GM20000 (cell line): ENCODE data around the gene CORO2B.

Source experiments
- DNase-seq: peaks from one replicate; pipeline ENCODE4 v3.0.0; 2012; ENCODE audit warnings: low spot score
- TF ChIP-seq, protein P1 (sequence below): IDR thresholded peaks from 2 replicates; pipeline ENCODE4 v1.5.1; 2012; ENCODE audit warnings: mild to moderate bottlenecking, control low read depth; ENCODE audit errors: extremely low read depth, missing control alignments

CORO2B gene

DNA sequence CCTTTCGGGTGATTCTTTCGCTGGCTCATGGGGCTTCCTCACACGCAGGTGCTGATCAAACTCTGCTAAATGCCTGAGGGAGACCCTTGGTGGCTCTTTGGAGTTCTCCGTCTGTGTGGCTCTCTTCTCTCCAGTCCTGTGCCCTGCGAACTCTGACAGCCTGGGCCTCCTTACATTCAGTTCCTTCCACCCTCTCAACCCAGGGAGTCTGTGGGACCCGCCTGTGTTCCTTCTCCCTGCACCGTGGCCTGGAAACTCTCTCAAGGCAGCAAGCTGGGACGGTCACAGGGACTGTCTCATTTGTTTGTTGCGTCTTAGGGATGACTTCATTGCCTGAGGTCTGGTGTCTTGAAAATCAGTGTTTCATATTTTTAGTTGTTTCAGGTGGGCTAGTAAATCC lies 37.0 kb upstream of the CORO2B start:
- no peak for DNase-seq
- TF ChIP-seq, protein P1, sequence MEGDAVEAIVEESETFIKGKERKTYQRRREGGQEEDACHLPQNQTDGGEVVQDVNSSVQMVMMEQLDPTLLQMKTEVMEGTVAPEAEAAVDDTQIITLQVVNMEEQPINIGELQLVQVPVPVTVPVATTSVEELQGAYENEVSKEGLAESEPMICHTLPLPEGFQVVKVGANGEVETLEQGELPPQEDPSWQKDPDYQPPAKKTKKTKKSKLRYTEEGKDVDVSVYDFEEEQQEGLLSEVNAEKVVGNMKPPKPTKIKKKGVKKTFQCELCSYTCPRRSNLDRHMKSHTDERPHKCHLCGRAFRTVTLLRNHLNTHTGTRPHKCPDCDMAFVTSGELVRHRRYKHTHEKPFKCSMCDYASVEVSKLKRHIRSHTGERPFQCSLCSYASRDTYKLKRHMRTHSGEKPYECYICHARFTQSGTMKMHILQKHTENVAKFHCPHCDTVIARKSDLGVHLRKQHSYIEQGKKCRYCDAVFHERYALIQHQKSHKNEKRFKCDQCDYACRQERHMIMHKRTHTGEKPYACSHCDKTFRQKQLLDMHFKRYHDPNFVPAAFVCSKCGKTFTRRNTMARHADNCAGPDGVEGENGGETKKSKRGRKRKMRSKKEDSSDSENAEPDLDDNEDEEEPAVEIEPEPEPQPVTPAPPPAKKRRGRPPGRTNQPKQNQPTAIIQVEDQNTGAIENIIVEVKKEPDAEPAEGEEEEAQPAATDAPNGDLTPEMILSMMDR: no peak

DNA sequence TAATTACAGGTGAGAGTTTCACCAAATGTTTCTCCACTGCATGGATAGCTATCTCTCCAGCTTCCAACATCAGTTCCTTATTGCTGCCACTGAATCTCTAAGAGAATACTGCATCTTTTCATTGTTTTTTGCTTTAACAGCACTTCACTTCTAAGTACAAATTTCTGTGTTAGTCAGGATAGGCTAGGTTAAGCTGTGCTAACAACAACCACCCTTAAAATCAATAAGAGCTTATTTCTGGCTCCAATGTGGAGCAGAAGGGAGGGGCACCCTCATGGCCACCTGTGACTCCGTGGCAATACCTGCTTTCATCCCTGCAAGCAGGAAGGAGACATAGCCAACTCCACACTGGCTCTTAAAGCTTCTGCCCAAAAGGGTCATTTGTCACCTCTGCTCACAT lies 36.4 kb upstream of the CORO2B start:
- TF ChIP-seq, protein P1: no peak
- no peak for DNase-seq

DNA sequence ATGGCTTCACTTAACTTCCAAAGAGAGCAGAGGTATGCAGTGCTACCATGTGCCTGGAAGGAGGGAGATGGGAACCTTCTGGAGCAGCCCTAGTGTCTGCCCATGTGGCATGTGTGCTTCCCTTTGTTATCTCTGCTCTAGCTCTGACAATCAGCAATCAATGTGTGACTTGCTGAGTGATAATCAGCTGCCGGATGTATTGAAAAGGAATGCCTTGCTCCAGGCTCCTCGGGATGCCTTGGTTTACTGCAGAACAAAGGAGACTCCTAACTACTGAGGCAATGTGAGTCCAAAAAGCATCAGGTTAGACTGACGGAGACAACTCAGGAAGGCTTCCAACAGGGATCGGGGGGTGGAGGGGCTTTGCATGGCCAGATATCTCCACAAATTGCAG lies 36.0 kb upstream of the CORO2B start:
- DNase-seq: no peak
- TF ChIP-seq, protein P1: no peak

DNA sequence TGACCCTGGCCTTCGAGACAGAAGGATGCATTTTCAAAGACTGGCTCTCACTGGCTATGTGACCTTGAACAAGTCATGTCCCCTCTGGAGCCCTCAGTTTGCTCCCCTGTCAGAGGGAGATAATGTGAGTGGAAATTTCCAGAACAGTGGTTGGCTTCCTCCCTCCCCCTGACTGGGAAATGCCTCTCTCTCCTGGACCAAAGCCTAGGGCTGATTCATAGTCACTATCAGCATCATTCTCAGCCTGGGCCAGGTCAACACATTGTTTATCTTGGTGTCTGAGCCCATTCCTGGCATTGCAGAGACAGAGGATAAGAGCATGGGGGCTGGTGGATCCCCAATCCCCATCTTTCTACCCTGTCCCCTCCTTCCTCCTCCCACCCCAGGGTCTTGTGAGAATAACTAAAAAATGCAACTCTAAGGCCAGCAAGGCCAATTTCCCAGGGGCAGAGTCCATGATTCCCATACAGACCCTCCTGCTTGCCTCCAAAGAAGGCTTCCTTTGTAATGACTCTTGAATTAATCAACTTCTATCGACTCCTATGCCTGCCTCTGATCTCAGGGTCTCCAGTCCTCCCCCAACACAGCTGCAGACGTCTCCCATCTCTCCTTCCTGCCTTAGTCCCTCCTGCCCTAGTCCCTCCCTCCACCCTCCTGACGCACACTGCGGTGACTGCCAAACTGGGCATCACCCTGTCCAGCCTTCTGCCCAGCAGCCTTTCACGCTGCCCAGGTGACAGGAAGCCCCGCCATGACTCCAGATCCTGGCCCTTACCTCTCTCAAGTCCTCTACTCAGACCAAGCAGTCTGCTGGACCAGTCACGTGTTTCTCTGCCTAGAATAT lies 35.4 kb upstream of the CORO2B start:
- TF ChIP-seq, protein P1: no peak
- DNase-seq: no peak

DNA sequence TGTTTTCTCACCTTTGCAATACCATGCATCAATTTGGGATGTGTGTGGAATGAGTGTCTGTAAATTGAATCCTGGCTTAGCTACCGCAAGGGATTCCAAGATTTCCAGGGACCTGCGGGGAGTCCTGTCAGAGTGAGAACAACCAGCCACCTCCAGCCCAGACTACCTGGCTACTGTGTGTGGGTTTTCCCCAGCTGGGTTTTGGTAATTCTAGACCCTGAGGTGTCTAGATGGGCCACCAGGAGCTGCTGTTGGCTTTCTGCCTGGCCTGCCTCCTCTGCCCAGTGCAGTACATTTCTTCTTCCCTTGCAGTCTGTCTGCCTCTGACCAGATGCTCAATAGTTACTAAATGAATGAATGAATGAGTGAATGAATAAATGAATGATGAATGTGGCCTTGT lies 32.5 kb upstream of the CORO2B start:
- TF ChIP-seq, protein P1: no peak
- peak; percentile 3 for DNase-seq

DNA sequence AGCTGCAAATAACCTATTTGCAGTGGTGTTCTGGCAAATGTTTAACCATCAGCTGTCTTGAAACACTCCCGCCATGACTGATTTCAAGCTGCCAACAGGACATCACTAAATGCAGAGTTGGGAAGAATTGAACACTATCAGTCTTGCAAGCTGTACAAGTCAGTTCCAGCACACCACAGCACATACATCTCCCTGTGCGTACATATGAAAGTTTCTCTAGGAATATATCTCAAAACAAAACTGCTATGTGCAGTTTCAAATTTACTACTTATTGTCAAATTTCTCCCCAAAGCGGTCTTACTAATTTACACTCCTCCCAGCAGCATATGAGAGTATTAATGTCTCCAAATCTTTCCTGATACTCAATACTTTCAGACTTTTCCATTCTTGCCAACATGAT lies 30.4 kb upstream of the CORO2B start:
- DNase-seq: peak; percentile 24
- TF ChIP-seq, protein P1: no peak

DNA sequence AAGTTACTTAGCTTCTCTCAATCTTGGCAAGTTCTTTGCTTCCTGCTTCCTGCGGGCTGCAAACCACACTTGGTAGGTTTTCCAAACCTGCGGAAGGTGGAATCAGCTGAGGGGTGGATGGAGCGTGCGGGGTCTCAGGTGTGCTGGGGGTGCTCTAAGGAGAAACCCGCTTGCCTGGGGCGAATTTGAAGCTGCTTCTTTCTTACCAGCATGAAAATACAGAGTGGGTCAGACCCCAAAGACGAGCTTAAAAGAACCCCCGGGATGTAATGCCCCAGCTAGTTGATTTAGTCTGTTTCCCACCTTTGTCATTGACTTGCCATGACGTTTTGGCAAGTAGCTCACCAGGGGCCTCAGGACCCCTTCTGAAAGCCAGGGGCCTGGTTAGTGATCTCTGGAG lies 28.8 kb upstream of the CORO2B start:
- TF ChIP-seq, protein P1: no peak
- no peak for DNase-seq
